B cell (primary cell): ENCODE data around the gene GRID2. TPM values are rescaled to one million over a fixed set of nuclear protein-coding genes. Genes with fewer than 3 reads are reported as not detected.

Experiments used
- ATAC-seq: fragments of 200-7000 bp; cut with Tn5 transposase; one replicate; pipeline ENCODE4 v1.10.0; 2021; ENCODE audit warnings: low read depth, mild to moderate bottlenecking, moderate number of reproducible peaks, moderate library complexity
- CTCF ChIA-PET: fragments of 350-600 bp; sonication (Branson Sonifier 250); formaldehyde crosslinking; loops from one replicate; lab custom pipeline; 2021; ENCODE audit warnings: antibody characterized with exemption, inconsistent platforms; lab: Charles Lee
- POLR2A ChIA-PET: fragments of 350-600 bp; sonication (Branson Sonifier 250); formaldehyde crosslinking; loops from one replicate; lab custom pipeline; 2021; ENCODE audit warnings: antibody characterized with exemption; lab: Charles Lee
- DNase-seq: peaks from one replicate; pipeline ENCODE4 v3.0.0; 2013
- H2AFZ ChIP-seq: 2 replicates; pipeline ENCODE4 v1.6.1; 2012; ENCODE audit warnings: mild to moderate bottlenecking, low read depth, low read length; ENCODE audit not compliant: insufficient read depth, poor library complexity, severe bottlenecking
- H3K27ac ChIP-seq, 2 donors: 1 replicate in 1 of 2; 2 replicates in 1 of 2; pipeline ENCODE4 v1.5.1; 2012 to 2013; ENCODE audit warnings: low read length in 2 of 2, mild to moderate bottlenecking in 2 of 2, moderate library complexity in 1 of 2
- H3K27me3 ChIP-seq, 4 experiments: fragments of 200-600 bp in 1 of 4; sonication (generic) in 1 of 4; replicated peaks in 1 of 4; 1 replicate in 2 of 4; 2 replicates in 2 of 4; pipeline versions ENCODE4 v1.6.1 to v1.7.0; 2013 to 2016; ENCODE audit warnings: low read length in 3 of 4, mild to moderate bottlenecking in 2 of 4, mixed read lengths in 1 of 4, moderate library complexity in 1 of 4; ENCODE audit not compliant: insufficient read depth in 4 of 4, control insufficient read depth in 3 of 4; ENCODE audit errors: control extremely low read depth in 1 of 4
- H3K36me3 ChIP-seq, 2 experiments: replicated peaks in 1 of 2; 1 replicate in 1 of 2; 2 replicates in 1 of 2; pipeline versions ENCODE4 v1.6.1 to v1.7.1; 2013; ENCODE audit warnings: low read length in 1 of 2; ENCODE audit not compliant: insufficient read depth in 2 of 2, control insufficient read depth in 1 of 2; ENCODE audit errors: control extremely low read depth in 1 of 2, extremely low read depth in 1 of 2
- H3K4me1 ChIP-seq, 2 donors: fragments of 200-600 bp in 1 of 2; sonication (generic) in 1 of 2; 1 replicate in 1 of 2; 2 replicates in 1 of 2; pipeline versions ENCODE4 v1.5.1 to v1.6.1; 2013 to 2017; ENCODE audit warnings: low read length in 2 of 2; ENCODE audit not compliant: control insufficient read depth in 2 of 2, insufficient read depth in 2 of 2
- H3K4me2 ChIP-seq: replicated peaks from 2 replicates; pipeline ENCODE3; 2012; ENCODE audit warnings: mild to moderate bottlenecking, low read depth, low read length; ENCODE audit not compliant: poor library complexity, severe bottlenecking
- H3K4me3 ChIP-seq, 5 experiments: fragments of 200-600 bp in 1 of 5; sonication (generic) in 1 of 5; 1 replicate in 3 of 5; 2 replicates in 2 of 5; pipeline versions ENCODE4 v1.5.1 to v1.7.0; 2011 to 2016; ENCODE audit warnings: low read length in 4 of 5, mild to moderate bottlenecking in 4 of 5, low read depth in 2 of 5, control low read depth in 1 of 5, moderate library complexity in 1 of 5; ENCODE audit not compliant: insufficient read depth in 1 of 5; ENCODE audit errors: control extremely low read depth in 1 of 5, extremely low read depth in 1 of 5
- H3K79me2 ChIP-seq: fragments of 200-600 bp; sonication (generic); one replicate; pipeline ENCODE4 v1.6.0; 2016; ENCODE audit warnings: low read length; ENCODE audit not compliant: control insufficient read depth, insufficient read depth
- H3K9ac ChIP-seq: fragments of 200-600 bp; sonication (generic); 2 replicates; pipeline ENCODE4 v1.6.1; 2017; ENCODE audit warnings: mild to moderate bottlenecking, low read length, moderate library complexity
- H3K9me3 ChIP-seq, 3 donors: one replicate each; pipeline versions ENCODE4 v1.6.1 to v1.7.1; 2013; ENCODE audit warnings: low read length in 2 of 3; ENCODE audit not compliant: control insufficient read depth in 2 of 3, insufficient read depth in 1 of 3; ENCODE audit errors: control extremely low read depth in 1 of 3
- H4K20me1 ChIP-seq: 2 replicates; pipeline ENCODE4 v1.6.0; 2012; ENCODE audit warnings: mild to moderate bottlenecking, low read length; ENCODE audit not compliant: insufficient read depth, control insufficient read depth, poor library complexity, severe bottlenecking
- H3K27ac Mint-ChIP-seq: one replicate; pipeline ENCODE4 v1.8.0; 2021; ENCODE audit warnings: mixed read lengths
- H3K27me3 Mint-ChIP-seq: one replicate; pipeline ENCODE4 v1.8.0; 2021; ENCODE audit warnings: mixed read lengths
- H3K4me1 Mint-ChIP-seq: one replicate; pipeline ENCODE4 v1.8.0; 2021; ENCODE audit warnings: mixed read lengths
- H3K4me3 Mint-ChIP-seq: one replicate; pipeline ENCODE4 v1.8.0; 2021; ENCODE audit warnings: mixed read lengths
- H3K9me3 Mint-ChIP-seq: one replicate; pipeline ENCODE4 v1.8.0; 2022; ENCODE audit warnings: mixed read lengths; ENCODE audit not compliant: insufficient read depth
- CTCF ChIP-seq: fragments of 200-600 bp; IDR thresholded peaks from one replicate; pipeline ENCODE4 v1.8.0; 2022; ENCODE audit warnings: antibody characterized with exemption, mild to moderate bottlenecking
- EZH2 ChIP-seq: IDR thresholded peaks from 2 replicates; pipeline ENCODE4 v1.6.1; 2012; ENCODE audit warnings: borderline replicate concordance, low read depth, mild to moderate bottlenecking, moderate library complexity, low read length; ENCODE audit not compliant: insufficient read depth, poor library complexity, severe bottlenecking
- WGBS: methylation state at CpG from one replicate; pipeline ENCODE4 v1.1.5; 2013; ENCODE audit warnings: missing lambda C conversion rate; ENCODE audit not compliant: insufficient coverage; 5-methylcytosine and 5-hydroxymethylcytosine counted together
- intact Hi-C: fragments of 100-400 bp; cut with micrococcal nuclease; formaldehyde crosslinking; loops from one replicate; pipeline ENCODE4 v1.10.0; 2022
- polyA plus RNA-seq: library from polyadenylated mRNA; depleted of rRNA; stranded (reverse); fragments of >200 nt; gene quantifications from 2 replicates; pipeline ENCODE4 v1.2.3, GENCODE V29; 2012
- total RNA-seq, 2 donors: library from RNA; stranded (reverse); fragments of 120-200 nt in 1 of 2; gene quantifications; 1 replicate in 1 of 2; 2 replicates in 1 of 2; pipeline versions ENCODE4 v1.2.3 to v1.2.4, GENCODE V29; 2013 to 2022

GRID2 gene
- total and polyA plus RNA-seq, 2 donors (not counting 1 experiment from before 2014, with no cell fraction given), result not detected

DNA sequence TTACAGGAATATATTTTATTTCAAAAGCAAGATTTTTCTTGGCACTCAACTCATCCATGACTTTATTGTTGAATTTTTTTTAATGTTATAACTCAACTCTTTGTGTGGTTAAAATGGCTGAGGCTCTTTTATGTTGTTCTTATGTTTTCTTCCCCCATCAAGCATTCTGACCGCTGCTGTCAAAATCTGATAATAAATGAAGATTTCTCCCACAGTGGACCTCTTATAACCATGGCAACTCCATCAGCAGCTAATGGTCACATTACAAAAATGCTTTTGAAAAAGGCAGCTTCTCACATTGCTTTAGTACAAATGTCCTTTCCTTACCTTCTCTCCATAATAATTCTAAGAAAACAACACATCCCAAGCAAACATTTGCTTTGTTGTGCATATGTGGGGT is 1428.7 kb downstream of the GRID2 start:
- Histone ChIP-seq H4K20me1 (no peaks in the 10 kb centered on the region), H3K36me3 (no peaks in the 10 kb centered on the region), H3K4me1 (no peaks in the 10 kb centered on the region), H3K9ac (no peak overlapping the region), H3K9me3 (no peaks in the 10 kb centered on the region), H2AFZ (no peak overlapping the region), H3K27me3 (no peaks in the 10 kb centered on the region), H3K4me3 (no peak overlapping the region), H3K79me2 (no peaks in the 10 kb centered on the region), H3K27ac (no peak overlapping the region), H3K4me2 (no peak overlapping the region)
- no peaks in the 10 kb centered on the region for H3K27me3 Mint-ChIP-seq
- ChIA-PET CTCF (no interaction called here), POLR2A (no interaction called here)
- no CpG with 5 or more reads among the region's 1 CpG for WGBS
- H3K9me3 Mint-ChIP-seq, result no peaks in the 10 kb centered on the region
- DNase-seq, result no peak
- TF ChIP-seq CTCF, result no peak
- no peak for TF ChIP-seq EZH2
- no peaks in the 10 kb centered on the region for H3K4me1 Mint-ChIP-seq
- no peak for ATAC-seq
- no peak overlapping the region for H3K27ac Mint-ChIP-seq
- intact Hi-C loops, result no loop called here
- H3K4me3 Mint-ChIP-seq, result no peak overlapping the region

DNA sequence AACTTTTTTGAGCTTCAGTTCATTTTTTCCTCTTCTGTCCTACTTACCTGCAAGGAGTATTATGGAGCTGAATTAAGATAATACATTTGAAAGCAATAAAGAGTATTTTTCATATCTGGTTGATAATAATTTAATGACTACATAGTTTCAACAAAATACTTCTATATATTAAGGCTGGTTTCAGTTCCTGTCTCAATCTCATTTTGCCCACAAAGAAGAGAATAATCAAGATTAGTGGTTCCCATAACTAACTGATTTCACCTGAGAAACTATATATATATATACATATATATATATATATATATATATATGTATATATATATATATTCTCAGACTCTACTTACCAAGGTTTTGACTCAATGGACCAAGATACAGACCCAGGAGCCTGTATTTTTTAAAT is 1437.1 kb downstream of the GRID2 start:
- H3K27me3 Mint-ChIP-seq, result no peaks in the 10 kb centered on the region
- Histone ChIP-seq H3K27me3 (no peaks in the 10 kb centered on the region), H3K36me3 (no peaks in the 10 kb centered on the region), H3K9me3 (no peaks in the 10 kb centered on the region), H3K27ac (no peak overlapping the region), H3K4me2 (no peak overlapping the region), H2AFZ (no peak overlapping the region), H3K4me1 (no peaks in the 10 kb centered on the region), H3K4me3 (no peak overlapping the region), H4K20me1 (no peaks in the 10 kb centered on the region), H3K9ac (no peak overlapping the region), H3K79me2 (no peaks in the 10 kb centered on the region)
- no peaks in the 10 kb centered on the region for H3K4me1 Mint-ChIP-seq
- no peaks in the 10 kb centered on the region for H3K9me3 Mint-ChIP-seq
- H3K27ac Mint-ChIP-seq, result no peak overlapping the region
- DNase-seq (no peak), ATAC-seq (no peak)
- CTCF ChIA-PET, result no interaction called here
- H3K4me3 Mint-ChIP-seq, result no peak overlapping the region
- intact Hi-C loops, result no loop called here
- TF ChIP-seq CTCF (no peak), EZH2 (no peak)
- POLR2A ChIA-PET, result no interaction called here
